MM.1S (cell line): ENCODE results near the gene LGALS7.
"Not testable (repeated sequence)": the region's sequence is repeated elsewhere in the genome, so short reads cannot be mapped to it uniquely, and the experiment has no call there.

ENCODE experiments used
- DNase-seq: peaks from one replicate; pipeline ENCODE4 v3.0.0-alpha.2; 2015
- H2AFZ ChIP-seq: fragments of 300-600 bp; sonication (generic); 2 replicates; pipeline ENCODE4 v1.6.0; 2016; ENCODE audit warnings: antibody characterized with exemption, low read length
- H3F3A ChIP-seq: fragments of 300-600 bp; sonication (generic); 2 replicates; pipeline ENCODE4 v1.6.1; 2016; ENCODE audit warnings: mild to moderate bottlenecking, antibody characterized with exemption, low read length, moderate library complexity, mixed read lengths; ENCODE audit not compliant: insufficient read depth
- H3K27ac ChIP-seq: fragments of 300-600 bp; sonication (generic); 2 replicates; pipeline ENCODE4 v1.5.1; 2016; ENCODE audit warnings: mild to moderate bottlenecking, low read length
- H3K27me3 ChIP-seq: fragments of 300-600 bp; sonication (generic); replicated peaks from 2 replicates; pipeline ENCODE4 v1.6.0; 2016; ENCODE audit warnings: low read length; ENCODE audit not compliant: insufficient read depth
- H3K36me3 ChIP-seq: fragments of 300-600 bp; sonication (generic); replicated peaks from 2 replicates; pipeline ENCODE4 v1.6.1; 2016; ENCODE audit warnings: mild to moderate bottlenecking, low read length, mixed read lengths; ENCODE audit not compliant: insufficient read depth
- H3K4me1 ChIP-seq: fragments of 300-600 bp; sonication (generic); 2 replicates; pipeline ENCODE4 v1.6.1; 2016; ENCODE audit warnings: low read length, mixed read lengths
- H3K4me2 ChIP-seq: fragments of 300-600 bp; sonication (generic); 2 replicates; pipeline ENCODE4 v1.6.0; 2016; ENCODE audit warnings: low read depth, low read length
- H3K4me3 ChIP-seq: fragments of 300-600 bp; sonication (generic); 2 replicates; pipeline ENCODE4 v1.5.1; 2016; ENCODE audit warnings: low read length, mixed read lengths
- H3K79me2 ChIP-seq: fragments of 300-600 bp; sonication (generic); 2 replicates; pipeline ENCODE4 v1.6.1; 2016; ENCODE audit warnings: mixed run types, low read length, mixed read lengths
- H3K9ac ChIP-seq: fragments of 300-600 bp; sonication (generic); 2 replicates; pipeline ENCODE4 v1.6.1; 2016; ENCODE audit warnings: low read length, mixed read lengths
- H3K9me2 ChIP-seq: fragments of 300-600 bp; sonication (generic); replicated peaks from 2 replicates; pipeline ENCODE4 v1.6.1; 2016; ENCODE audit warnings: mild to moderate bottlenecking, low read length, mixed read lengths; ENCODE audit not compliant: insufficient read depth
- H3K9me3 ChIP-seq: fragments of 300-600 bp; sonication (generic); replicated peaks from 2 replicates; pipeline ENCODE4 v1.6.1; 2016; ENCODE audit warnings: mild to moderate bottlenecking, low read length, mixed read lengths; ENCODE audit not compliant: insufficient read depth
- H4K20me1 ChIP-seq: fragments of 300-600 bp; sonication (generic); 2 replicates; pipeline ENCODE4 v1.6.1; 2016; ENCODE audit warnings: mild to moderate bottlenecking, low read length, moderate library complexity, mixed read lengths; ENCODE audit not compliant: insufficient read depth
- CTCF ChIP-seq: fragments of 300-600 bp; sonication (generic); IDR thresholded peaks from 2 replicates; pipeline ENCODE4 v1.5.1; 2016; ENCODE audit warnings: antibody characterized with exemption, low read length, mixed read lengths
- EZH2 ChIP-seq: fragments of 300-600 bp; sonication (generic); optimal IDR thresholded peaks from 2 replicates; pipeline ENCODE3; 2017; ENCODE audit warnings: low read depth, mild to moderate bottlenecking, antibody characterized with exemption, low read length, mixed read lengths
- EZH2phosphoT487 ChIP-seq: fragments of 300-600 bp; sonication (generic); IDR thresholded peaks from 2 replicates; pipeline ENCODE4 v1.6.1; 2018; ENCODE audit warnings: antibody characterized with exemption, low read length

Gene LGALS7

GRCh38 chr19:38816131-38816750, 42.9 kb upstream of the LGALS7 start:
- Histone ChIP-seq H3K27me3 (no peaks in the 10 kb centered on the region), H3F3A (no peaks in the 10 kb centered on the region), H3K4me2 (no peak overlapping the region), H4K20me1 (no peaks in the 10 kb centered on the region), H3K4me1 (no peaks in the 10 kb centered on the region), H3K27ac (no peak overlapping the region), H3K36me3 (no peaks in the 10 kb centered on the region), H2AFZ (no peak overlapping the region), H3K79me2 (no peaks in the 10 kb centered on the region), H3K9ac (no peak overlapping the region), H3K9me3 (no peaks in the 10 kb centered on the region), H3K4me3 (no peak overlapping the region), H3K9me2 (no peaks in the 10 kb centered on the region)
- TF ChIP-seq CTCF (no peak), EZH2 (no peak), EZH2phosphoT487 (no peak)
- DNase-seq: no peak

- H3K4me3 ChIP-seq: no peak overlapping the region
- TF ChIP-seq CTCF: no peak
- TF ChIP-seq EZH2phosphoT487: no peak
- TF ChIP-seq EZH2: no peak
- H4K20me1 ChIP-seq: no peaks in the 10 kb centered on the region
- H3F3A ChIP-seq: no peaks in the 10 kb centered on the region
- no peaks in the 10 kb centered on the region for H3K4me1 ChIP-seq
- no peak overlapping the region for H2AFZ ChIP-seq
- H3K36me3 ChIP-seq: no peaks in the 10 kb centered on the region
- no peak overlapping the region for H3K9ac ChIP-seq
- no peak overlapping the region for H3K4me2 ChIP-seq
- no peaks in the 10 kb centered on the region for H3K27me3 ChIP-seq
- H3K79me2 ChIP-seq: no peaks in the 10 kb centered on the region
- H3K9me2 ChIP-seq: no peaks in the 10 kb centered on the region
- no peak overlapping the region for H3K27ac ChIP-seq
- no peak for DNase-seq
- H3K9me3 ChIP-seq: no peaks in the 10 kb centered on the region
Observed at GRCh38 chr19:38815059-38816001, 42.0 kb upstream of the LGALS7 start.

GRCh38 chr19:38813932-38814331, 40.6 kb upstream of the LGALS7 start:
- not testable (repeated sequence) for H3K9me2 ChIP-seq, DNase-seq, H4K20me1 ChIP-seq, H3K27me3 ChIP-seq, H3F3A ChIP-seq, H3K4me2 ChIP-seq, H3K4me3 ChIP-seq, H3K36me3 ChIP-seq, H3K4me1 ChIP-seq, H2AFZ ChIP-seq, H3K9me3 ChIP-seq, H3K79me2 ChIP-seq, H3K27ac ChIP-seq, H3K9ac ChIP-seq

- H4K20me1 ChIP-seq: no peaks in the 10 kb centered on the region
- no peak for TF ChIP-seq CTCF
- no peak for TF ChIP-seq EZH2phosphoT487
- no peak for TF ChIP-seq EZH2
- no peaks in the 10 kb centered on the region for H3K4me1 ChIP-seq
- H3K27ac ChIP-seq: no peak overlapping the region
- no peaks in the 10 kb centered on the region for H3K27me3 ChIP-seq
- no peaks in the 10 kb centered on the region for H3F3A ChIP-seq
- H3K4me3 ChIP-seq: no peak overlapping the region
- H2AFZ ChIP-seq: no peak overlapping the region
- H3K9me3 ChIP-seq: no peaks in the 10 kb centered on the region
- no peaks in the 10 kb centered on the region for H3K36me3 ChIP-seq
- H3K79me2 ChIP-seq: no peaks in the 10 kb centered on the region
- no peaks in the 10 kb centered on the region for H3K9me2 ChIP-seq
- no peak for DNase-seq
- H3K4me2 ChIP-seq: no peak overlapping the region
- no peak overlapping the region for H3K9ac ChIP-seq
Observed at GRCh38 chr19:38813323-38813722, 40.0 kb upstream of the LGALS7 start.
